K562 (cell line): Measurements from ENCODE around the gene ELFN2. TPM values are rescaled to one million over a fixed set of nuclear protein-coding genes. Genes with fewer than 3 reads are reported as not detected.

Source experiments
- ATAC-seq: fragments of 200-7000 bp; cut with Tn5 transposase; 3 replicates; pipeline ENCODE4 v1.9.1; 2020; ENCODE audit warnings: moderate library complexity
- BruUV-seq: library from RNA; stranded (reverse); fragments of 400-500 nt; replicated peaks from 2 replicates; lab custom pipeline; 2021; lab: Mats Ljungman, UMichigan
- CTCF ChIA-PET: fragments of 300-600 bp; formaldehyde crosslinking; extraction: SDS; loops from one replicate; lab custom pipeline; 2021; ENCODE audit warnings: low intra/inter-chr PET ratio; lab: Yijun Ruan, JAX
- POLR2A ChIA-PET: fragments of 300-600, 350-650 bp; sonication (Branson Sonifier 250); formaldehyde crosslinking; extraction: SDS; loops from one replicate; lab custom pipeline; 2021; ENCODE audit warnings: antibody characterized with exemption, inconsistent platforms; lab: Yijun Ruan, JAX
- DNase-seq, 4 experiments: peaks; one replicate each; pipeline versions ENCODE4 v3.0.0 to v3.0.0-alpha.2; 2011 to 2018; ENCODE audit warnings: low spot score in 3 of 4, mixed read lengths in 3 of 4; ENCODE audit errors: extremely low read depth in 1 of 4
- FAIRE-seq: peaks from 2 replicates; lab custom pipeline; 2011; peaks lifted over from hg19 to GRCh38; lab: Jason Lieb, UNC
- H2AFZ ChIP-seq: 2 replicates; pipeline ENCODE4 v1.6.0; 2011; ENCODE audit warnings: low read depth, low read length, control low read depth, inconsistent platforms
- H3K27ac ChIP-seq: fragments of 200-600 bp; 3 replicates; pipeline ENCODE4 v1.8.0; 2011; ENCODE audit warnings: low read depth, mild to moderate bottlenecking, control low read depth, inconsistent platforms, low read length, moderate library complexity, mixed read lengths; ENCODE audit errors: extremely low read depth
- H3K27me3 ChIP-seq, 2 experiments: fragments of 300-600 bp in 1 of 2; 2 replicates in 1 of 2; 3 replicates in 1 of 2; pipeline versions ENCODE4 v1.6.0 to v1.8.0; 2011; ENCODE audit warnings: inconsistent platforms in 2 of 2, low read length in 2 of 2, mild to moderate bottlenecking in 1 of 2, mixed read lengths in 1 of 2, moderate library complexity in 1 of 2; ENCODE audit not compliant: control insufficient read depth in 2 of 2, insufficient read depth in 2 of 2
- H3K36me3 ChIP-seq: fragments of 300-600 bp; 3 replicates; pipeline ENCODE4 v1.8.0; 2011; ENCODE audit warnings: mild to moderate bottlenecking, low read length, inconsistent platforms; ENCODE audit not compliant: control insufficient read depth, insufficient read depth
- H3K4me1 ChIP-seq, 2 experiments: fragments of 200-600 bp in 1 of 2; replicated peaks in 1 of 2; 2 replicates in 1 of 2; 3 replicates in 1 of 2; pipeline versions ENCODE4 v1.5.1 to v1.8.0; 2011; ENCODE audit warnings: inconsistent platforms in 2 of 2, low read length in 2 of 2, mild to moderate bottlenecking in 1 of 2, mixed read lengths in 1 of 2, moderate library complexity in 1 of 2; ENCODE audit not compliant: control insufficient read depth in 2 of 2, insufficient read depth in 2 of 2
- H3K4me2 ChIP-seq: 2 replicates; pipeline ENCODE4 v1.6.1; 2011; ENCODE audit warnings: low read length, control low read depth, inconsistent platforms, mixed read lengths; ENCODE audit not compliant: insufficient read depth
- H3K4me3 ChIP-seq: fragments of 200-600 bp; sonication (generic), shearing (Covaris generic); 2 replicates; pipeline ENCODE4 v1.5.1; 2016; ENCODE audit warnings: control low read depth, inconsistent platforms
- H3K79me2 ChIP-seq: fragments of 200-600 bp; 3 replicates; pipeline ENCODE4 v1.8.0; 2011; ENCODE audit warnings: low read length, inconsistent platforms; ENCODE audit not compliant: control insufficient read depth, insufficient read depth
- H3K9ac ChIP-seq, 2 experiments: 2 replicates each; pipeline versions ENCODE4 v1.6.0 to v1.6.1; 2011; ENCODE audit warnings: low read depth in 2 of 2, low read length in 2 of 2, control low read depth in 1 of 2, inconsistent platforms in 1 of 2, mild to moderate bottlenecking in 1 of 2, mixed read lengths in 1 of 2; ENCODE audit not compliant: insufficient read depth in 1 of 2
- H3K9me1 ChIP-seq: one replicate; pipeline ENCODE4 v1.6.0; 2011; ENCODE audit warnings: inconsistent platforms, mild to moderate bottlenecking, low read length, moderate library complexity; ENCODE audit not compliant: control insufficient read depth, insufficient read depth
- H3K9me3 ChIP-seq: replicated peaks from 2 replicates; pipeline ENCODE4 v1.5.1; 2011; ENCODE audit warnings: low read depth, low read length, inconsistent platforms; ENCODE audit not compliant: control insufficient read depth, insufficient read depth
- H4K20me1 ChIP-seq: replicated peaks from 2 replicates; pipeline ENCODE4 v1.6.1; 2011; ENCODE audit warnings: low read length, inconsistent platforms, mixed read lengths; ENCODE audit not compliant: control insufficient read depth, insufficient read depth
- BCLAF1 ChIP-seq, 2 experiments: fragments of 450-650 bp in 1 of 2; IDR thresholded peaks; 2 replicates each; pipeline ENCODE4 v1.6.1; 2011 to 2017; ENCODE audit warnings: low read depth in 2 of 2, antibody characterized with exemption in 1 of 2, borderline replicate concordance in 1 of 2, low read length in 1 of 2, mild to moderate bottlenecking in 1 of 2, mixed read lengths in 1 of 2; ENCODE audit not compliant: control insufficient read depth in 1 of 2
- CREB3 ChIP-seq: fragments of 450-650 bp; conservative IDR thresholded peaks from 2 replicates; pipeline ENCODE4 v1.6.1; 2016; ENCODE audit warnings: missing genetic modification characterization, low read depth, mild to moderate bottlenecking, missing compliant biosample characterization, moderate library complexity
- FIP1L1 ChIP-seq: fragments of 200-400 bp; formaldehyde crosslinking; IDR thresholded peaks from 2 replicates; pipeline ENCODE4 v1.6.1; 2018; ENCODE audit warnings: mild to moderate bottlenecking, low read depth, low read length; ENCODE audit not compliant: poor library complexity, severe bottlenecking
- FUS ChIP-seq: fragments of 200-400 bp; formaldehyde crosslinking; optimal IDR thresholded peaks from 2 replicates; pipeline ENCODE3; 2017; ENCODE audit warnings: low read depth, low read length
- NFATC3 ChIP-seq: fragments of 450-650 bp; IDR thresholded peaks from 2 replicates; pipeline ENCODE4 v1.6.1; 2017; ENCODE audit warnings: mild to moderate bottlenecking
- PHF20 ChIP-seq: fragments of 450-650 bp; IDR thresholded peaks from 2 replicates; pipeline ENCODE4 v1.6.1; 2018; ENCODE audit not compliant: partially characterized antibody
- PTBP1 ChIP-seq: fragments of 200-400 bp; formaldehyde crosslinking; IDR thresholded peaks from 2 replicates; pipeline ENCODE4 v1.6.1; 2017; ENCODE audit warnings: low read depth, low read length
- TAL1 ChIP-seq: fragments of 450-650 bp; IDR thresholded peaks from 2 replicates; pipeline ENCODE4 v1.6.1; 2016; ENCODE audit warnings: mild to moderate bottlenecking
- THRA ChIP-seq: fragments of 450-650 bp; IDR thresholded peaks from 2 replicates; pipeline ENCODE4 v1.6.1; 2017; ENCODE audit warnings: mild to moderate bottlenecking, moderate library complexity
- WHSC1 ChIP-seq: IDR thresholded peaks from one replicate; pipeline ENCODE4 v1.6.1; 2012; ENCODE audit warnings: low read length, control low read depth, inconsistent platforms
- ZKSCAN1 ChIP-seq: fragments of 150-350 bp; IDR thresholded peaks from 2 replicates; pipeline ENCODE4 v1.6.1; 2016; ENCODE audit warnings: low read depth, low read length
- WGBS: fragments of 100-300 bp; shearing (Covaris generic); methylation state at CpG from one replicate; pipeline ENCODE4 v1.1.6; 2016; ENCODE audit warnings: low coverage, mixed read lengths; ENCODE audit not compliant: insufficient coverage; ENCODE audit errors: missing lambda C conversion rate; 5-methylcytosine and 5-hydroxymethylcytosine counted together
- in situ Hi-C: fragments of 300-500 bp; cut with MboI; formaldehyde crosslinking; loops from 4 replicates; pipeline ENCODE4 v1.15.0; 2018; ENCODE audit warnings: inconsistent platforms, mixed read lengths
- intact Hi-C: fragments of 100-400 bp; cut with micrococcal nuclease; formaldehyde crosslinking; loops from 2 replicates; pipeline ENCODE4 v1.14.2; 2022
- polyA plus RNA-seq, 8 experiments: library from polyadenylated mRNA; depleted of rRNA in 4 of 8; stranded (reverse) in 5 of 8; unstranded in 3 of 8; fragments of >200 nt; fragmentation: Nextera tagmentation in 2 of 8; fragmentation: Illumina TruSeq in 1 of 8; extraction: Ambion mirVana in 2 of 8; extraction: Trizol in 1 of 8; gene quantifications; 2 replicates each; pipeline versions ENCODE4 v1.2.1 to v1.2.3, GENCODE V29; 2011 to 2014; ENCODE audit warnings: inconsistent platforms in 1 of 8, missing spikeins in 1 of 8
- total RNA-seq, 7 experiments: library from RNA; depleted of rRNA in 6 of 7; stranded (reverse); fragments of >200 nt in 6 of 7; fragmentation: Illumina TruSeq in 2 of 7; extraction: Trizol in 2 of 7; gene quantifications; 2 replicates each; pipeline versions ENCODE4 v1.2.1 to v1.2.3, GENCODE V29; 2011 to 2021; ENCODE audit warnings: low replicate concordance in 1 of 7

Gene ELFN2
- total and polyA plus RNA-seq, 9 of the 15 experiments (the other 6 are each of a cell fraction or from before 2014, with no cell fraction given): not detected

- Histone ChIP-seq H4K20me1 (no peaks in the 10 kb centered on the region), H3K4me3 (no peak overlapping the region), H3K4me1 (peaks cover 0 to 5% of the 10 kb centered on the region in 2 experiments; a peak in 1 of 5 replicates), H3K79me2 (no peaks in the 10 kb centered on the region), H3K4me2 (no peak overlapping the region), H3K27me3 (peaks cover 5 to 66% of the 10 kb centered on the region in 2 experiments; a peak in 4 of 5 replicates), H3K27ac (no peak overlapping the region), H3K9me3 (no peaks in the 10 kb centered on the region), H3K36me3 (no peaks in the 10 kb centered on the region), H3K9me1 (no peaks in the 10 kb centered on the region), H3K9ac (no peak overlapping the region), H2AFZ (no peak overlapping the region)
- ATAC-seq (peak; percentile 50; the same call in 2 of the 3 replicates), DNase-seq (peak in 3 of 4 experiments; percentile 3 to 28 (median 20)), FAIRE-seq (no peak)
- no TSS peak for BruUV-seq
- in situ Hi-C loops (no loop called here), intact Hi-C loops (no loop called here)
- ChIA-PET CTCF (no interaction called here), POLR2A (no interaction called here)
- WGBS: 10% methylated on average over 6 of the region's 20 CpGs
- TF ChIP-seq PHF20 (no peak), TAL1 (no peak), ZKSCAN1 (peak; percentile 54; the same call in 1 of the 2 replicates), CREB3 (tag) (no peak), NFATC3 (no peak)
Measured at GRCh38 chr22:37394341-37394740, 32.9 kb downstream of the ELFN2 start.

GRCh38 chr22:37393746-37394145 is 33.5 kb downstream of the ELFN2 start:
- ChIA-PET POLR2A (no interaction called here), CTCF (no interaction called here)
- Histone ChIP-seq H4K20me1 (no peaks in the 10 kb centered on the region), H3K36me3 (no peaks in the 10 kb centered on the region), H3K4me2 (no peak overlapping the region), H3K4me1 (peaks cover 0 to 5% of the 10 kb centered on the region in 2 experiments; a peak in 1 of 5 replicates), H3K4me3 (no peak overlapping the region), H3K79me2 (no peaks in the 10 kb centered on the region), H3K27me3 (peaks cover 5 to 62% of the 10 kb centered on the region in 2 experiments; a peak in 4 of 5 replicates), H3K9me1 (no peaks in the 10 kb centered on the region), H3K9me3 (no peaks in the 10 kb centered on the region), H3K27ac (no peak overlapping the region), H2AFZ (no peak overlapping the region), H3K9ac (no peak overlapping the region)
- no peak for FAIRE-seq
- no peak for DNase-seq
- ATAC-seq: no peak
- BruUV-seq: no TSS peak
- 5% methylated on average over 2 of the region's 12 CpGs for WGBS
- intact Hi-C loops: no loop called here
- in situ Hi-C loops: no loop called here
- TF ChIP-seq PTBP1: no peak
- no peak for TF ChIP-seq WHSC1
- TF ChIP-seq FIP1L1: no peak
- no peak for TF ChIP-seq FUS
- TF ChIP-seq BCLAF1 (IDR thresholded peaks at IDR 0.05; ENCODE audit: borderline replicate concordance in 1 of 2, control insufficient read depth in 1 of 2, low read depth in 2 of 2, low read length in 1 of 2): no peak
- no peak for TF ChIP-seq THRA
